Prostate gland (tissue), 1 donor: ENCODE results near the gene SPTB.

ENCODE experiments used
- POLR2A ChIP-seq: fragments of 450-650 bp; IDR thresholded peaks from one replicate; pipeline ENCODE4 v1.6.1; 2016; ENCODE audit warnings: antibody characterized with exemption, mild to moderate bottlenecking
- POLR2AphosphoS5 ChIP-seq: sonication (generic); formaldehyde crosslinking; IDR thresholded peaks from one replicate; pipeline ENCODE4 v1.6.1; 2017; ENCODE audit warnings: antibody characterized with exemption

GRCh38 chr14:64825006-64825405, 54.7 kb downstream of the SPTB start:
- TF ChIP-seq POLR2A: no peak
- TF ChIP-seq POLR2AphosphoS5: no peak
